ENCODE measurements around the gene WNT3. TPM values are rescaled to one million over a fixed set of nuclear protein-coding genes. Genes with fewer than 3 reads are reported as not detected.

The WNT3 gene
- total and polyA plus RNA-seq, 5 donors from 2014 or later = not detected

DNA sequence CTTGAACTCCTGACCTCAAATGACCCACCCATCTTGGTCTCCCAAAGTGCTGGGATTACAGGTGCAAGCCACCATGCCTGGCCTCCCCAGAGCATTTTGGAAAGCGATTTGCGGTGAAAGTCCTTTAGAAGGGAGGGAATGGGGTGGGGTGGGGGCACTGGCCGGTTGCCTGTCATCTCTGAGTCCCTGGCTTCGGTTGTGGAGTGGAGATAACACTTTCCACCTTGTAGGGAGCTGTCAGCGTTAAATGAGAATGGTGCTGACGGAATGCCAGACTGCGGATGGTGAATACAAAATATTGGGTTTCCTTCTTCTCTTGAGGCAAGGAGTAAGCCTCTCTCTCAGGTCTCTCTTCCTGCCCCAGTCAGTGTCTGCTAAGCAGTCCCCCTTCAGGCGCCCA, 5.2 kb upstream of the WNT3 start:
- peaks cover 68% of the 10 kb centered on the region for H3K27me3 Mint-ChIP-seq
- H3K27me3 ChIP-seq (ENCODE audit: control insufficient read depth, insufficient read depth, low read length) = peaks cover 10% of the 10 kb centered on the region
- peaks cover 0 to 19% (median 0%) of the 10 kb centered on the region in 4 donors for H3K4me1 Mint-ChIP-seq

DNA sequence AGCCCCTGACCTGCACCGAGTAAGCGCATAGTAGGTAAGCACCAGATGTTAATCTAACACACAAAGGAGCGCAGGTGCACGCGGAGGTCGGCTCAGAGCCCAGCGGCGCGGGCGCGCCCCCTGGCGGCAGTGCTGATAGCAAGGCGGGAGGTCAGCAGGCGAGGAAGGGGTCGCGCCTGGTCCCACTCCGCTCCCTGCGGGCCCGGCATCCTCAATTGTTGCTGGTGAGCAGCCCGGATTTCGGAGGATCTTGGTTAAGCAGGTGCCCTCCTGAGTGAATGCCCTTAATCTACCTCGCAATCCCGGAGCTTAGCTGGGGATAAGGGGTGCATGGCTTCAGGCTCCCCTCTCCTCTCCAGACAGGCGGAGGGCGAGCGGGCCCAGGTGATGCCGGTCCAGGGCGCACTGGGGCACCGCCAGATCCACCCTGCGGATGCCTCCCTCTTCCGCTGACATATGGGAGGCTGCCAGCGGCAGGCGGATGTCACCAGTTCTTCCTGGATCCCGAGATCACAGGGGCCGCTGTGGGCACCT, 4.0 kb upstream of the WNT3 start:
- Histone ChIP-seq H3K27ac (ENCODE audit: insufficient read depth, low read length, poor library complexity, severe bottlenecking) (no peak overlapping the region), H3K4me1 (ENCODE audit: control insufficient read depth, insufficient read depth, low read length, poor library complexity, severe bottlenecking) (peaks cover 29% of the 10 kb centered on the region), H3K9me3 (ENCODE audit: control insufficient read depth in 2 of 2, low read length in 2 of 2) (no peaks in the 10 kb centered on the region), H3K27me3 (ENCODE audit: control insufficient read depth, insufficient read depth, low read length) (peaks cover 13% of the 10 kb centered on the region), H3K4me3 (ENCODE audit: low read depth, low read length) (no peak overlapping the region), H3K36me3 (ENCODE audit: control insufficient read depth, insufficient read depth, low read length) (no peaks in the 10 kb centered on the region)
- Mint-ChIP-seq H3K9me3 (no peaks in the 10 kb centered on the region), H3K27me3 (peaks cover 74% of the 10 kb centered on the region), H3K4me3 (peak overlapping the region in 1 of 4 donors; percentile 38), H3K27ac (no peak overlapping the region), H3K36me3 (no peaks in the 10 kb centered on the region), H3K4me1 (peaks cover 0 to 29% (median 6%) of the 10 kb centered on the region in 4 donors)
- no peak for ATAC-seq (ENCODE audit: low read depth in 2 of 2)
- peak in 1 of 3 donors; percentile 25 for DNase-seq

More for the DNA sequence above, 5.2 kb upstream of the WNT3 start:
- no peak for ATAC-seq (ENCODE audit: low read depth in 2 of 2)
- Mint-ChIP-seq H3K27ac (no peak overlapping the region), H3K9me3 (no peaks in the 10 kb centered on the region), H3K4me3 (no peak overlapping the region), H3K36me3 (no peaks in the 10 kb centered on the region)
- Histone ChIP-seq H3K4me3 (ENCODE audit: low read depth, low read length) (no peak overlapping the region), H3K27ac (ENCODE audit: insufficient read depth, low read length, poor library complexity, severe bottlenecking) (no peak overlapping the region), H3K9me3 (ENCODE audit: control insufficient read depth in 2 of 2, low read length in 2 of 2) (no peaks in the 10 kb centered on the region), H3K36me3 (ENCODE audit: control insufficient read depth, insufficient read depth, low read length) (no peaks in the 10 kb centered on the region), H3K4me1 (ENCODE audit: control insufficient read depth, insufficient read depth, low read length, poor library complexity, severe bottlenecking) (peaks cover 19% of the 10 kb centered on the region)
- DNase-seq = no peak

DNA sequence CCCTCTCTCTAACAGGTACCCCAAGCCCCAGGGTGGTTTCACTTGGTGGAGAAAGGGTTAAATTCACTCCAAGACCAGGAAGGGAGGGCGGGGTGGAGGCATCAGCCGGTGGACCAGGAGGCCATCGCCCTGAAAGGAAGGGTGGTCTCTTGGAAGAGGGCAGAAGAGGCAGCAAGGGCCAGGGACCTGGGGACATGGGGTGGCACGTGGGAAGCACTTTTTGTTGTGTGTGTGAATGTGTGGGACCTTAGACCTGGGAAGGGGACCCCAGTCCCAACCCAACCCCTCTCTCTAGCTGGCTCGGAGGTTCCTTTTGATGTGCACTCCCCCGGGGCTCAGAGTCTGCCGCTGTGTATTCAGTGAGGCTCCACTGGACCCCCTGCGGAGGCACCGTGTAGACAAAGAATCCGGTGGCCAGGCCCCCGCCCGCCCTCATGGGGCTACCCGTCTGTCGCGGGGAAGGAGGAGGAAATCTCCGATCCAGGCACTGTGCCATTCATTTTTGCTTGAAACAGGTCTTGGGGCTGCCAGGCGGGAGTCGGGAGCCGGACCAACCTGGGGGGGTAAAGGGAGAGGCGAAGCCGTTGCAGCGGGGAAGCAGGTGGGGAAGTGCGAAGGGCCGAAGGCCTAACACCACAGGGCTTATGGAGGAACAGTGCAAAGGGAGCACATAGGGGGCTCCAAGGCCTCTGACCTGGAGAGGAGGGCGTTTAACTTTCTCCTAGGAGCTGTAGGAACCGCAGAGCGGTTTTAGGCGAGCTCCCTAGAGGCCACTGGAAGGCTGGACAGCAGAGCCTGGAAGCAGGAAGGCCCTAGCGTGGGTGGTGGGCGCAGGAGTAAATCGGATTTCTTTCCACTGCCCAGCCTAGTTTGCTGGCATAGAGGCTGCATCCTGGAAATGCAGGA, 3.2 kb upstream of the WNT3 start:
- Mint-ChIP-seq H3K27ac (no peak overlapping the region), H3K36me3 (no peaks in the 10 kb centered on the region), H3K27me3 (peaks cover 76% of the 10 kb centered on the region), H3K4me1 (peaks cover 0 to 34% (median 7%) of the 10 kb centered on the region in 4 donors), H3K9me3 (no peaks in the 10 kb centered on the region), H3K4me3 (no peak overlapping the region)
- Histone ChIP-seq H3K27me3 (ENCODE audit: control insufficient read depth, insufficient read depth, low read length) (peaks cover 14% of the 10 kb centered on the region), H3K9me3 (ENCODE audit: control insufficient read depth in 2 of 2, low read length in 2 of 2) (no peaks in the 10 kb centered on the region), H3K36me3 (ENCODE audit: control insufficient read depth, insufficient read depth, low read length) (no peaks in the 10 kb centered on the region), H3K27ac (ENCODE audit: insufficient read depth, low read length, poor library complexity, severe bottlenecking) (no peak overlapping the region), H3K4me3 (ENCODE audit: low read depth, low read length) (no peak overlapping the region), H3K4me1 (ENCODE audit: control insufficient read depth, insufficient read depth, low read length, poor library complexity, severe bottlenecking) (peaks cover 30% of the 10 kb centered on the region)
- ATAC-seq (ENCODE audit: low read depth in 2 of 2) = no peak
- DNase-seq = no peak

DNA sequence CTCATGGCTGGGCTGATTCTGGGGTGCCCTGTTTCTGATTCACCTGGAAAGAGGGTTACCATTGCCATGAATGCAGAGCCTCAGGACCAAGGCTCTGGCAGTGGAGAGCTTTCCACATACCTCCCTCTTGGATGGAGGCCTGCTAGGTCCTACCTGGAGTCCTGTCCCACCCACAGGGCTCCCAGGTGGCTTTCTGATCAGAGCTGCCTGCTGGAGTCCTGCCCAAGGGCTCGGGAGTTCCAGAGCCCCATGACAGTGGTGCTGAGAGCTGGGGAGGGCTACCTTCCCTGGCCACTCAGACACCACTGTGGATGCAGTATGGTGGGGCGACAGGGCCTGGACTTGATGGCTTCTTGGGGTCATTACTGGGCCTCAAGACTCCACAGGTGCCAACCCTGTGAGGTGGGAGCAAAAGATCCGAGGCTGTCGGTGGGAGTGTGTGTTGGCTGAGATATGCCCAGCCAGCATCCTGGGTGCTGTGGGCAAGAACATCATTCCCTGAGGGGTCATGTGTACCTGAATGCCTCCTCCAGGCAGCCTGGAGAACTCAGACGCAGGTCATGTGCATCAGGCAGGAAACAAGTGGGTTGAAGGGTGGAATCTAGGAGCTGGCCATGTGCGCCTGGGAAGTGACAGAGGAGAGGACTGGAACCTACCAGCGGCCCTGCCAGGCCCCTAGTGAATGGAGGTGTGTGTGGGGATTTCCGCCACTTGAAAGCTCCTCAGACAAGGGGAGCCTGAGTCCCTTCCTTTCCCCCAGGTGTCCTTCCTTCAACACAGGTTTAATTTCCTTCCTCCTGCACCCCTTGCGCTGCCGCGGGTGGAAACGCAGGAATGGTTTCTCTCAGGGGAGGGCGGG, 2.3 kb upstream of the WNT3 start:
- peaks cover 30% of the 10 kb centered on the region for H3K4me1 ChIP-seq (ENCODE audit: control insufficient read depth, insufficient read depth, low read length, poor library complexity, severe bottlenecking)
- no peaks in the 10 kb centered on the region for H3K36me3 ChIP-seq (ENCODE audit: control insufficient read depth, insufficient read depth, low read length)
- H3K36me3 Mint-ChIP-seq = no peaks in the 10 kb centered on the region
- peaks cover 78% of the 10 kb centered on the region for H3K27me3 Mint-ChIP-seq
- peaks cover 0 to 38% (median 7%) of the 10 kb centered on the region in 4 donors for H3K4me1 Mint-ChIP-seq
- DNase-seq = no peak
- H3K4me3 ChIP-seq (ENCODE audit: low read depth, low read length) = no peak overlapping the region
- no peak for ATAC-seq (ENCODE audit: low read depth in 2 of 2)
- H3K9me3 ChIP-seq (ENCODE audit: control insufficient read depth in 2 of 2, low read length in 2 of 2) = no peaks in the 10 kb centered on the region
- H3K9me3 Mint-ChIP-seq = no peaks in the 10 kb centered on the region
- peaks cover 20% of the 10 kb centered on the region for H3K27me3 ChIP-seq (ENCODE audit: control insufficient read depth, insufficient read depth, low read length)
- H3K4me3 Mint-ChIP-seq = peak overlapping the region in 2 of 4 donors; percentile 21 to 22
- H3K27ac Mint-ChIP-seq = no peak overlapping the region
- H3K27ac ChIP-seq (ENCODE audit: insufficient read depth, low read length, poor library complexity, severe bottlenecking) = no peak overlapping the region

DNA sequence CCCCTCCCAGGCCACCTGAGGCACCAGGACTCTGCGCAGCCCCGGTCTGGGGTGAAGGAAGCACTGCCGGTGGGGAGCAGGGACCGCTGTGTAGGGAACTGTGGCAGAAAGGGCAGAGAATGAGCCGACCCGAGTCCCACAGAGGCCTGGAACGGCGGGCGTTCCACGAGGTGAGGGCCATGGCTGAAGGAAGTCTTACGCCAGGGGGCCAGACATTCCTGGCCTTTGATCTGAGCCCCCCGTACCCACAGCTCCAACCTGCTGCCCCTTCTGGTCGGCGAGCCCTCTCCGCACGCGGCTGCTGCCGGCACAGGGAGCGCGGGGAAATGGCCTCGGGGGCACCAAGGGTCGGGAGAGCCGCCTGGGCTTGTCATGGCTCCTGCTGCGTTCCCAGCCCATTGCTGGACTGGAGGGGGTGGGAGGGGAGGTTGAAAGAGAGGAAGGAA, 1.4 kb upstream of the WNT3 start:
- H3K4me3 ChIP-seq (ENCODE audit: low read depth, low read length) = no peak overlapping the region
- no peak overlapping the region for H3K27ac Mint-ChIP-seq

DNA sequence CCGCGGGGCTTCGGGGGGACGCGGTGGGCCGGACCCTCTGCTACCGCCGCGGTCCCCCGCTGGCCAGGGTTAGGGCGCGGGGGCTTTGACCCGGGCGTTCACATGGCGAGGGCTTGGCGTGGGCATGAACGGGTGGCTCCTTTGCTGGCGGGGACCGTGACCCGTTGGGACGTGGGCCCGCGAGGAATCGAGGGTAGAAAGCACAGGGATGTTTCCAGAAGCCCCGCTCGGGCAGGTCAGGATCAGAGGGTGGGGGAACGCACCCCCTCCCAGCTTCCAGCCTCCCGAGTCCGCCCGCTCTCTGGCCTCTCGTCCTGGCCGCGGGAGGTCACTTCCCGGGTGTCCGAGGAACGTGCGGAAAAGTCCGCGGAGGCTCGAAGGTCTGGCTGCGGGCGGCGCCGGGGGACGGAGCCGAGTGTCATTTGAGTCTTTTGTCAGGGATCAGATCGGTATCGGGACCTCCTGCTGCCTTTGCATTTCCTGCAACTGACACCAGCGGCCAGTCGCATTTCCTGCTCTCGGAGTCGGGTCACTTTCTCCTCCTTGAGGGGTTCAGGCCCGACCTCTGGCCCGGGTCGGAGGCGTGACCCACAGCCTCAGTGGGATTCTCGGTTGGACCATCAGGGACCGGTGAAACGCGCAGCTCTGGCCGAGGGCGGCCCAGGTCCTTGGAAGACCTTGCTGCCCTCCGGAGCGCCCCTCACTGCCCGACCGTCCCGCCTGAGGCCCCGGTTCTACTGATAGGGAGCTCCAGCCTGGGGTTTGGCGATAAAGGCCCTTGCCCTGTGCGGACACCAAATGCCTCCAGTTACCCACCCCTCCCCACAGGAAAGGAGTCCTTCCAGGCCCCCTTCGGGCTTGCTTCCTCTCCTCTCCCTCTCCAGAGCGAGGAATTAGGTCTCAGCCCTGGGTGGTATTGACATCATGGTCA, 702 bp upstream of the WNT3 start:
- Histone ChIP-seq H3K4me3 (ENCODE audit: low read depth, low read length) (no peak overlapping the region), H3K27me3 (ENCODE audit: control insufficient read depth, insufficient read depth, low read length) (peaks cover 24% of the 10 kb centered on the region), H3K36me3 (ENCODE audit: control insufficient read depth, insufficient read depth, low read length) (no peaks in the 10 kb centered on the region), H3K9me3 (ENCODE audit: control insufficient read depth in 2 of 2, low read length in 2 of 2) (no peaks in the 10 kb centered on the region), H3K27ac (ENCODE audit: insufficient read depth, low read length, poor library complexity, severe bottlenecking) (no peak overlapping the region), H3K4me1 (ENCODE audit: control insufficient read depth, insufficient read depth, low read length, poor library complexity, severe bottlenecking) (peaks cover 30% of the 10 kb centered on the region)
- peaks cover 0 to 38% (median 7%) of the 10 kb centered on the region in 4 donors for H3K4me1 Mint-ChIP-seq
- ATAC-seq (ENCODE audit: low read depth in 2 of 2) (peak in 1 of 2 donors; percentile 5), DNase-seq (peak in 1 of 3 donors; percentile 24)
- no peaks in the 10 kb centered on the region for H3K36me3 Mint-ChIP-seq
- no peaks in the 10 kb centered on the region for H3K9me3 Mint-ChIP-seq
- no peak overlapping the region for H3K27ac Mint-ChIP-seq
- H3K4me3 Mint-ChIP-seq = peak overlapping the region; percentile 65 to 75 (median 68)
- H3K27me3 Mint-ChIP-seq = peaks cover 67% of the 10 kb centered on the region

More for the DNA sequence above, 1.4 kb upstream of the WNT3 start:
- DNase-seq (no peak), ATAC-seq (ENCODE audit: low read depth in 2 of 2) (no peak)
- H3K4me3 Mint-ChIP-seq = peak overlapping the region in 3 of 4 donors; percentile 22 to 75 (median 65)
- Histone ChIP-seq H3K27ac (ENCODE audit: insufficient read depth, low read length, poor library complexity, severe bottlenecking) (no peak overlapping the region), H3K27me3 (ENCODE audit: control insufficient read depth, insufficient read depth, low read length) (peaks cover 24% of the 10 kb centered on the region), H3K36me3 (ENCODE audit: control insufficient read depth, insufficient read depth, low read length) (no peaks in the 10 kb centered on the region), H3K9me3 (ENCODE audit: control insufficient read depth in 2 of 2, low read length in 2 of 2) (no peaks in the 10 kb centered on the region), H3K4me1 (ENCODE audit: control insufficient read depth, insufficient read depth, low read length, poor library complexity, severe bottlenecking) (peaks cover 30% of the 10 kb centered on the region)
- no peaks in the 10 kb centered on the region for H3K36me3 Mint-ChIP-seq
- H3K9me3 Mint-ChIP-seq = no peaks in the 10 kb centered on the region
- peaks cover 0 to 38% (median 7%) of the 10 kb centered on the region in 4 donors for H3K4me1 Mint-ChIP-seq
- H3K27me3 Mint-ChIP-seq = peaks cover 70% of the 10 kb centered on the region

DNA sequence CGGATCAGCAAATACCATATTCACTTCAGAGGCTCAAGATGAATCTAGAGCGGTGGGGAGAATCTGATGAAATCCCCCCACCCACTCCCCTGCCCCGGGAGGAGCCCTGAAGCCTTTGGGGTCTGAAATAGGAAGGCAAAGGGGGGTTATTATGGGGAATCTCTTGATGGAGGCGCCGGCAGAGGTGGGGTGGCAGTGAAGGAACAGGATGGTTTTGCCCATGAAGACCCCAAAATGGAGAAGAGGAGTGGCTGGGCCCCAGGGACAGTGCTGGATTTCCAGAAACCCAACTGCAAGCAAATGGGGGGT, 637 bp downstream of the WNT3 start:
- peaks cover 28% of the 10 kb centered on the region for H3K27me3 ChIP-seq (ENCODE audit: control insufficient read depth, insufficient read depth, low read length)
- H3K4me1 ChIP-seq (ENCODE audit: control insufficient read depth, insufficient read depth, low read length, poor library complexity, severe bottlenecking) = peaks cover 30% of the 10 kb centered on the region
- Mint-ChIP-seq H3K27me3 (peaks cover 70% of the 10 kb centered on the region), H3K36me3 (no peaks in the 10 kb centered on the region), H3K9me3 (peaks cover 0 to 3% (median 0%) of the 10 kb centered on the region in 7 donors), H3K27ac (no peak overlapping the region), H3K4me3 (peak overlapping the region in 3 of 4 donors; percentile 53 to 84 (median 71)), H3K4me1 (peaks cover 0 to 38% (median 7%) of the 10 kb centered on the region in 4 donors)
- ATAC-seq (ENCODE audit: low read depth in 2 of 2) (no peak), DNase-seq (no peak)
- H3K4me3 ChIP-seq (ENCODE audit: low read depth, low read length) = no peak overlapping the region
- no peaks in the 10 kb centered on the region for H3K9me3 ChIP-seq (ENCODE audit: control insufficient read depth in 2 of 2, low read length in 2 of 2)
- H3K36me3 ChIP-seq (ENCODE audit: control insufficient read depth, insufficient read depth, low read length) = no peaks in the 10 kb centered on the region
- no peak overlapping the region for H3K27ac ChIP-seq (ENCODE audit: insufficient read depth, low read length, poor library complexity, severe bottlenecking)

All from CD4-positive, CD25-positive, alpha-beta regulatory T cell (primary cell).